H9 (cell line): Measurements from ENCODE around the gene PDE1C. TPM values are rescaled to one million over a fixed set of nuclear protein-coding genes. Genes with fewer than 3 reads are reported as not detected.

Experiments
- DNase-seq: peaks from one replicate; pipeline ENCODE4 v3.0.0-alpha.2; 2017
- H2AFZ ChIP-seq: one replicate; pipeline ENCODE4 v1.6.1; 2013; ENCODE audit warnings: mild to moderate bottlenecking, low read length, control low read depth, moderate library complexity
- H2AK5ac ChIP-seq: 2 replicates; pipeline ENCODE4 v1.6.1; 2013; ENCODE audit warnings: low read length, control low read depth, mixed read lengths; ENCODE audit not compliant: insufficient read length
- H2BK120ac ChIP-seq: one replicate; pipeline ENCODE4 v1.6.1; 2013; ENCODE audit warnings: low read depth, mild to moderate bottlenecking, low read length, control low read depth, inconsistent platforms; ENCODE audit not compliant: poor library complexity, severe bottlenecking
- H2BK12ac ChIP-seq: 2 replicates; pipeline ENCODE4 v1.6.1; 2013; ENCODE audit warnings: low read length, control low read depth, mixed read lengths, low read depth; ENCODE audit not compliant: insufficient read length
- H2BK15ac ChIP-seq: 2 replicates; pipeline ENCODE4 v1.6.1; 2013; ENCODE audit warnings: low read depth, low read length, control low read depth
- H2BK20ac ChIP-seq: one replicate; pipeline ENCODE4 v1.6.1; 2013; ENCODE audit warnings: low read depth, mild to moderate bottlenecking, low read length, control low read depth, inconsistent platforms; ENCODE audit not compliant: poor library complexity, severe bottlenecking
- H2BK5ac ChIP-seq: 2 replicates; pipeline ENCODE4 v1.6.1; 2013; ENCODE audit warnings: low read length, control low read depth, mixed read lengths; ENCODE audit not compliant: insufficient read length
- H3K14ac ChIP-seq: 2 replicates; pipeline ENCODE4 v1.6.1; 2013; ENCODE audit warnings: low read length, control low read depth; ENCODE audit not compliant: insufficient read depth
- H3K18ac ChIP-seq: 2 replicates; pipeline ENCODE4 v1.6.1; 2013; ENCODE audit warnings: low read depth, mild to moderate bottlenecking, mixed read lengths, low read length, control low read depth; ENCODE audit not compliant: insufficient read length
- H3K23ac ChIP-seq: 2 replicates; pipeline ENCODE4 v1.6.1; 2013; ENCODE audit warnings: low read length, control low read depth, mixed read lengths, low read depth; ENCODE audit not compliant: insufficient read length
- H3K23me2 ChIP-seq: 2 replicates; pipeline ENCODE4 v1.6.1; 2013; ENCODE audit warnings: low read depth, mild to moderate bottlenecking, mixed read lengths, low read length, control low read depth; ENCODE audit not compliant: insufficient read length, poor library complexity, severe bottlenecking
- H3K27ac ChIP-seq: 2 replicates; pipeline ENCODE4 v1.5.1; 2013; ENCODE audit warnings: low read length, control low read depth, mixed read lengths, low read depth; ENCODE audit not compliant: insufficient read length
- H3K27me3 ChIP-seq: 2 replicates; pipeline ENCODE4 v1.6.1; 2013; ENCODE audit warnings: low read length, control low read depth, inconsistent platforms; ENCODE audit not compliant: insufficient read depth
- H3K4ac ChIP-seq: 2 replicates; pipeline ENCODE4 v1.6.1; 2013; ENCODE audit warnings: low read depth, mild to moderate bottlenecking, control low read depth, inconsistent platforms, low read length, moderate library complexity
- H3K4me1 ChIP-seq: 2 replicates; pipeline ENCODE4 v1.6.1; 2013; ENCODE audit warnings: low read length, control low read depth, inconsistent platforms; ENCODE audit not compliant: insufficient read depth
- H3K4me2 ChIP-seq: 2 replicates; pipeline ENCODE4 v1.6.1; 2013; ENCODE audit warnings: low read length, control low read depth, mixed read lengths; ENCODE audit not compliant: insufficient read length, insufficient read depth
- H3K56ac ChIP-seq: 2 replicates; pipeline ENCODE4 v1.6.1; 2013; ENCODE audit warnings: low read depth, mild to moderate bottlenecking, mixed read lengths, low read length, control low read depth; ENCODE audit not compliant: insufficient read length
- H3K79me1 ChIP-seq: 2 replicates; pipeline ENCODE4 v1.6.1; 2013; ENCODE audit warnings: low read depth, mild to moderate bottlenecking, moderate library complexity, low read length, control low read depth, inconsistent platforms; ENCODE audit not compliant: insufficient read depth, poor library complexity, severe bottlenecking
- H3K79me2 ChIP-seq: 2 replicates; pipeline ENCODE4 v1.6.1; 2013; ENCODE audit warnings: low read length, control low read depth, inconsistent platforms; ENCODE audit not compliant: insufficient read depth
- H3K9ac ChIP-seq: 2 replicates; pipeline ENCODE4 v1.6.1; 2013; ENCODE audit warnings: low read length, control low read depth, mixed read lengths; ENCODE audit not compliant: insufficient read length; ENCODE audit errors: extremely low read depth
- H3K9me3 ChIP-seq: one replicate; pipeline ENCODE4 v1.6.1; 2013; ENCODE audit warnings: low read depth, low read length, inconsistent platforms; ENCODE audit not compliant: control insufficient read depth
- H3T11ph ChIP-seq: one replicate; pipeline ENCODE4 v1.6.1; 2013; ENCODE audit warnings: mild to moderate bottlenecking, low read length, control low read depth, inconsistent platforms
- H4K20me1 ChIP-seq: one replicate; pipeline ENCODE4 v1.6.1; 2013; ENCODE audit not compliant: control insufficient read depth, insufficient read length, insufficient read depth
- H4K5ac ChIP-seq: 2 replicates; pipeline ENCODE4 v1.6.1; 2013; ENCODE audit warnings: low read depth, mild to moderate bottlenecking, mixed read lengths, low read length, control low read depth; ENCODE audit not compliant: insufficient read length
- H4K8ac ChIP-seq: replicated peaks from 2 replicates; pipeline ENCODE4 v1.6.1; 2013; ENCODE audit warnings: low read length, control low read depth, mixed read lengths, low read depth; ENCODE audit not compliant: insufficient read length
- H4K91ac ChIP-seq: 2 replicates; pipeline ENCODE4 v1.6.1; 2013; ENCODE audit warnings: low read depth, mild to moderate bottlenecking, moderate library complexity, mixed read lengths, low read length, control low read depth; ENCODE audit not compliant: insufficient read length
- H3K27ac Mint-ChIP-seq, 3 experiments: 2 replicates in 2 of 3; 3 replicates in 1 of 3; pipeline ENCODE4 v1.8.0; 2020 to 2021; ENCODE audit warnings: mixed read lengths in 3 of 3, mild to moderate bottlenecking in 1 of 3, moderate library complexity in 1 of 3
- H3K27me3 Mint-ChIP-seq: 2 replicates; pipeline ENCODE4 v1.8.0; 2021; ENCODE audit warnings: low read depth, mild to moderate bottlenecking, moderate library complexity, mixed read lengths
- H3K36me3 Mint-ChIP-seq, 3 experiments: 2 replicates in 2 of 3; 3 replicates in 1 of 3; pipeline ENCODE4 v1.8.0; 2020 to 2021; ENCODE audit warnings: low read depth in 3 of 3, mixed read lengths in 3 of 3; ENCODE audit not compliant: insufficient read depth in 1 of 3
- H3K4me1 Mint-ChIP-seq, 2 experiments: 2 replicates each; pipeline ENCODE4 v1.8.0; 2020; ENCODE audit warnings: mixed read lengths in 2 of 2
- H3K4me3 Mint-ChIP-seq, 2 experiments: 2 replicates in 1 of 2; 3 replicates in 1 of 2; pipeline ENCODE4 v1.8.0; 2020 to 2021; ENCODE audit warnings: mild to moderate bottlenecking in 2 of 2, mixed read lengths in 2 of 2, moderate library complexity in 1 of 2
- H3K9me3 Mint-ChIP-seq, 2 experiments: 2 replicates in 1 of 2; 3 replicates in 1 of 2; pipeline ENCODE4 v1.8.0; 2020; ENCODE audit warnings: mild to moderate bottlenecking in 2 of 2, mixed read lengths in 2 of 2, moderate library complexity in 1 of 2
- CTCF ChIP-seq: fragments of 200-600 bp; sonication (generic); conservative IDR thresholded peaks from 3 replicates; pipeline ENCODE4 v1.8.0; 2021; ENCODE audit warnings: antibody characterized with exemption, mild to moderate bottlenecking
- total RNA-seq: library from RNA; stranded (reverse); gene quantifications from 2 replicates; pipeline ENCODE4 v1.2.1, GENCODE V29; 2021

The PDE1C gene
- total RNA-seq, 1 experiment from 2014 or later: 0.17 TPM

- Mint-ChIP-seq H3K27me3 (peaks cover 7% of the 10 kb centered on the region), H3K36me3 (no peaks in the 10 kb centered on the region), H3K27ac (no peak overlapping the region), H3K4me1 (peaks cover 3 to 16% of the 10 kb centered on the region in 2 experiments), H3K9me3 (no peaks in the 10 kb centered on the region), H3K4me3 (no peak overlapping the region)
- H2BK20ac ChIP-seq: no peak overlapping the region
- H4K8ac ChIP-seq: no peak overlapping the region
- no peak overlapping the region for H2BK15ac ChIP-seq
- TF ChIP-seq CTCF: no peak; the same call in 2 of the 3 replicates
- H3K23ac ChIP-seq: no peak overlapping the region
- H3K9me3 ChIP-seq: no peaks in the 10 kb centered on the region
- no peak overlapping the region for H4K5ac ChIP-seq
- H3K4ac ChIP-seq: no peak overlapping the region
- H3K4me2 ChIP-seq: no peak overlapping the region
- H3K9ac ChIP-seq: no peak overlapping the region
- no peak overlapping the region for H3K27ac ChIP-seq
- no peaks in the 10 kb centered on the region for H3K27me3 ChIP-seq
- no peak overlapping the region for H3K18ac ChIP-seq
- H2AK5ac ChIP-seq: no peak overlapping the region
- no peaks in the 10 kb centered on the region for H3K79me2 ChIP-seq
- no peaks in the 10 kb centered on the region for H3K23me2 ChIP-seq
- no peaks in the 10 kb centered on the region for H3K4me1 ChIP-seq
- H2AFZ ChIP-seq: no peak overlapping the region
- no peak overlapping the region for H2BK12ac ChIP-seq
- H3K14ac ChIP-seq: no peak overlapping the region
- H4K91ac ChIP-seq: no peak overlapping the region
- H3K56ac ChIP-seq: no peak overlapping the region
- no peak overlapping the region for H2BK120ac ChIP-seq
- H3K79me1 ChIP-seq: no peaks in the 10 kb centered on the region
- no peak for DNase-seq
- no peak overlapping the region for H3T11ph ChIP-seq
- no peaks in the 10 kb centered on the region for H4K20me1 ChIP-seq
- H2BK5ac ChIP-seq: no peak overlapping the region
Measured at GRCh38 chr7:31938650-31939049, 131.6 kb downstream of the PDE1C start.
